Loucy (cell line): ENCODE results near the gene CXCL14.

ENCODE experiments used
- H2AFZ ChIP-seq: fragments of 200-600 bp; sonication (generic); 2 replicates; pipeline ENCODE4 v1.6.0; 2016; ENCODE audit warnings: antibody characterized with exemption, mild to moderate bottlenecking, low read length, moderate library complexity
- H3F3A ChIP-seq: fragments of 200-600 bp; 2 replicates; pipeline ENCODE4 v1.6.0; 2016; ENCODE audit warnings: antibody characterized with exemption, low read depth, mild to moderate bottlenecking
- H3K27me3 ChIP-seq: fragments of 200-600 bp; sonication (generic); 2 replicates; pipeline ENCODE4 v1.6.1; 2014; ENCODE audit warnings: low read length, mild to moderate bottlenecking; ENCODE audit not compliant: insufficient read depth, poor library complexity, severe bottlenecking
- H3K36me3 ChIP-seq: fragments of 200-600 bp; sonication (generic); 2 replicates; pipeline ENCODE4 v1.6.1; 2016; ENCODE audit warnings: low read length; ENCODE audit not compliant: insufficient read depth
- H3K4me1 ChIP-seq: fragments of 200-600 bp; sonication (generic); 2 replicates; pipeline ENCODE4 v1.5.1; 2014; ENCODE audit warnings: low read length, mild to moderate bottlenecking; ENCODE audit not compliant: insufficient read depth, poor library complexity, severe bottlenecking
- H3K4me2 ChIP-seq: fragments of 200-600 bp; sonication (generic); 2 replicates; pipeline ENCODE4 v1.6.0; 2014; ENCODE audit warnings: antibody characterized with exemption, low read length, low read depth, mild to moderate bottlenecking; ENCODE audit not compliant: poor library complexity, severe bottlenecking
- H3K4me3 ChIP-seq: fragments of 200-600 bp; sonication (generic); 2 replicates; pipeline ENCODE4 v1.5.1; 2014; ENCODE audit warnings: low read length, mild to moderate bottlenecking, mixed read lengths; ENCODE audit not compliant: poor library complexity, severe bottlenecking
- H3K79me2 ChIP-seq: fragments of 200-600 bp; sonication (generic); 2 replicates; pipeline ENCODE4 v1.6.1; 2014; ENCODE audit warnings: low read length; ENCODE audit not compliant: insufficient read depth
- H3K9ac ChIP-seq: fragments of 200-600 bp; sonication (generic); 2 replicates; pipeline ENCODE4 v1.6.0; 2014; ENCODE audit warnings: mild to moderate bottlenecking, low read depth, low read length, moderate library complexity; ENCODE audit not compliant: poor library complexity, severe bottlenecking
- H3K9me2 ChIP-seq: fragments of 200-600 bp; sonication (generic); replicated peaks from 2 replicates; pipeline ENCODE4 v1.6.1; 2016; ENCODE audit warnings: low read depth, low read length, mixed read lengths
- H3K9me3 ChIP-seq: fragments of 200-600 bp; sonication (generic); 2 replicates; pipeline ENCODE4 v1.6.1; 2014; ENCODE audit warnings: mild to moderate bottlenecking, antibody characterized with exemption, low read length, low read depth; ENCODE audit not compliant: insufficient read depth
- H4K20me1 ChIP-seq: fragments of 200-600 bp; sonication (generic); 2 replicates; pipeline ENCODE4 v1.6.0; 2014; ENCODE audit warnings: antibody characterized with exemption, low read length, mild to moderate bottlenecking; ENCODE audit not compliant: insufficient read depth, poor library complexity, severe bottlenecking
- EZH2phosphoT487 ChIP-seq: fragments of 200-600 bp; IDR thresholded peaks from 2 replicates; pipeline ENCODE4 v1.6.1; 2018; ENCODE audit warnings: antibody characterized with exemption, mild to moderate bottlenecking, moderate library complexity, borderline replicate concordance
- TF ChIP-seq, protein P1 (sequence below): fragments of 200-600 bp; sonication (generic); conservative IDR thresholded peaks from 2 replicates; pipeline ENCODE4 v1.5.1; 2014; ENCODE audit warnings: mild to moderate bottlenecking, antibody characterized with exemption, low read length

CXCL14 gene

DNA sequence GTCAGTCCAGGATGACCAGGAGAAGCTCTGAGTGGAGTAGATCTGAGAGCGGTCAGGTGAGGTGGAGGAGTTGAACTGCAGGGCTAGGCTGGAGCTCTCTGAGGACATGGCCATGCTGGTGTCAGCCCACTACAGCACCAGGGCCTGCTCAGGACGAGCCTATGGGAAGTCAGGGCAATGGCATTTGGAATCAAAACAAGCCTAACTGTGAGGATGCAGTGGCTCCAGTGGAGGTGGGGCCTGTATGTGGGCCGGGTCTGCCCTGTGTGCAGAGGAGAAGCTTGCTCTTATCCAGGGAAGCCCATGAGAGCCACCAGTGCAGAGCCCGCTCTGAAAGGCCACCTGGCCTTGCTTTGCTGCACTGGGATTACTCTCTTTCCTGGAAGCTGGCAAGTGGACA lies 11.1 kb downstream of the CXCL14 start:
- Histone ChIP-seq H3K9ac (no peak overlapping the region), H3K4me1 (peaks cover 6% of the 10 kb centered on the region), H3K79me2 (no peaks in the 10 kb centered on the region), H3K36me3 (no peaks in the 10 kb centered on the region), H3K9me2 (no peaks in the 10 kb centered on the region), H3K4me2 (no peak overlapping the region), H3K9me3 (no peaks in the 10 kb centered on the region), H2AFZ (peak overlapping the region; percentile 39; the same call in 1 of the 2 replicates), H3K27me3 (no peaks in the 10 kb centered on the region), H4K20me1 (no peaks in the 10 kb centered on the region), H3K4me3 (no peak overlapping the region), H3F3A (no peaks in the 10 kb centered on the region)
- no peak for TF ChIP-seq EZH2phosphoT487
- TF ChIP-seq, protein P1, sequence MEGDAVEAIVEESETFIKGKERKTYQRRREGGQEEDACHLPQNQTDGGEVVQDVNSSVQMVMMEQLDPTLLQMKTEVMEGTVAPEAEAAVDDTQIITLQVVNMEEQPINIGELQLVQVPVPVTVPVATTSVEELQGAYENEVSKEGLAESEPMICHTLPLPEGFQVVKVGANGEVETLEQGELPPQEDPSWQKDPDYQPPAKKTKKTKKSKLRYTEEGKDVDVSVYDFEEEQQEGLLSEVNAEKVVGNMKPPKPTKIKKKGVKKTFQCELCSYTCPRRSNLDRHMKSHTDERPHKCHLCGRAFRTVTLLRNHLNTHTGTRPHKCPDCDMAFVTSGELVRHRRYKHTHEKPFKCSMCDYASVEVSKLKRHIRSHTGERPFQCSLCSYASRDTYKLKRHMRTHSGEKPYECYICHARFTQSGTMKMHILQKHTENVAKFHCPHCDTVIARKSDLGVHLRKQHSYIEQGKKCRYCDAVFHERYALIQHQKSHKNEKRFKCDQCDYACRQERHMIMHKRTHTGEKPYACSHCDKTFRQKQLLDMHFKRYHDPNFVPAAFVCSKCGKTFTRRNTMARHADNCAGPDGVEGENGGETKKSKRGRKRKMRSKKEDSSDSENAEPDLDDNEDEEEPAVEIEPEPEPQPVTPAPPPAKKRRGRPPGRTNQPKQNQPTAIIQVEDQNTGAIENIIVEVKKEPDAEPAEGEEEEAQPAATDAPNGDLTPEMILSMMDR: no peak

DNA sequence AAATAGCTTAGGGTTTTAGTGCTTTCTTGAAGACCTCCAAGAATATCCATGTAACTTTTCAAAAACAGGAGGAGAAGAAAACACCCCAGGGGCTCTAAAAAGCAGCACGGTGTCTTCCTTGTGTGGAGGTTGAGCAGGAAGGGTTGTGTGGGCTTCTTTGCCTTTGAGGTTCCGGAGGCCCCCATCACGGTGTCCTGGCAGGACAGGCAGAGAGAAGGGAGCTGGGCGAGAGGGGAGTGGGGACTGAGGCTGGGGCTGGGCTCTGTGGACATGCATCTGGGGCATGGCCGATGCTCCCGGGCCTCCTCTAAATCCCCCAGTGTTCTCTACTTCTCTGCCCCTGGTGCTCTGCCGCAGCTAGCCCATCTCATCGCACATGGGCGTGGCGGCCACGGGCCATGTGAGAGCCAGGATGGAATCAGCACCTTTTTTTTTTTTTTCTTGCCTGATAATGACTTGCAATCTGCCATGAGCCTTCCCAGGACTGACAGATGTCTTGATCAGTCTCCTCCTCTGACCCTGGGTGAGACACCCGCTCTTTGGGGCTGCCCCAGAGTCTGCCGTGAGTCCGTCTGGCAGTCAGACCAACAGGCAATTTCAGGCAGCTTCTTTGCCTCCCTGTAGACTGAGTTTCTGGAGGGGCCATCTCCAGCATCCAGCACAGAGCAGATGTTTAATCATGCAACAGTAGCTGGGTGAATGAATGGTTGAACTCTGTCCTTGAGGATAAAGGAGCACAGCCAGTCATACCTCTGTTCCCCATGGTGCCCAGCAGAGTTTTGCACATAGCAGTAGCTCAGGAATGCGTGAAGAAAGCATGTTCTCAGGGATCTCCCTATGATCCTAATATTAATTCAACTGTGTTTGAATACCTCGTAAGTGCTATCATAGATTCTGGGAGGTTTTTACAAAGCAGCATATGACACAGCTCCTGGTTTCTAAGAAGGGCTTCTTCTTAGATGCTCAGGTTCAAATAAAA lies 12.1 kb downstream of the CXCL14 start:
- Histone ChIP-seq H3K27me3 (no peaks in the 10 kb centered on the region), H2AFZ (peak overlapping the region; percentile 60), H3F3A (no peaks in the 10 kb centered on the region), H3K9me2 (no peaks in the 10 kb centered on the region), H3K36me3 (no peaks in the 10 kb centered on the region), H3K9me3 (no peaks in the 10 kb centered on the region), H4K20me1 (no peaks in the 10 kb centered on the region), H3K9ac (no peak overlapping the region), H3K4me1 (no peaks in the 10 kb centered on the region), H3K4me3 (no peak overlapping the region), H3K4me2 (no peak overlapping the region), H3K79me2 (no peaks in the 10 kb centered on the region)
- no peak for TF ChIP-seq EZH2phosphoT487
- TF ChIP-seq, protein P1: no peak

DNA sequence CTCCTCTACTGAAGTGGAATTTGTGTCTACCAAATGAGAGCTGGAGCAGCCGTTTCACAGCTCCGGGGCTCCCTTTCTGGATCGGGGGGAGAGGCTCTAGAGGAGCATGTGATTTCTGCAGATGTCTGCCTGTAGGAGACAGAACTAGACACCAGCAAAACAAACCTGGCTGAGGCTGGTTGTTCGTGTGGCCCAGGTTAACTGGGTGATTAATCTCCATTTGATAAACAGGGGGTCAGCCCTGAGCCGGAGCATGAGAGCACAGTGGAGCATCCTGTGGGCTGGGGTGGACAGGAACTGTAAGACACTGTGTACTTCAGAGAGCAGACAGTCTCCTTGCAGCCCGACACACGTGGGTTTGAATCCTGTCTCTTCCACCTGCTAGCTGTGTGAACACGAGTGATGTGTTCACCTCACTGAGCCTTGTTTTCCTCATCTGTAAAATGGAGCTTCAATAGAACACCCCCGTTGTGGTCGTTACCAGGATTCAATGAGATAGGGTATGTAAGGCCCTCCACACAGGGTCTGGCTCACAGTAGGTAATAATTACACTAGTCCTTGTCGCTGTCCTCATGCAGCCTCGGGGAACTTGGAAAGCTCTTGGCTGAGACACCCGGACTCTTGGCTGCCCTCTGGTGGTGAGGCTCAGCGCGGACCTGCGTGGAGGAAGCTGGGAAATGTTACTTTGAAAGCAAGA lies 12.9 kb downstream of the CXCL14 start:
- H3K4me2 ChIP-seq: no peak overlapping the region
- no peaks in the 10 kb centered on the region for H3K36me3 ChIP-seq
- H3K4me1 ChIP-seq: no peaks in the 10 kb centered on the region
- TF ChIP-seq, protein P1: peak; percentile 98
- no peak for TF ChIP-seq EZH2phosphoT487
- peak overlapping the region; percentile 60 for H2AFZ ChIP-seq
- no peaks in the 10 kb centered on the region for H3K9me2 ChIP-seq
- H3F3A ChIP-seq: no peaks in the 10 kb centered on the region
- no peak overlapping the region for H3K9ac ChIP-seq
- no peaks in the 10 kb centered on the region for H3K79me2 ChIP-seq
- no peak overlapping the region for H3K4me3 ChIP-seq
- no peaks in the 10 kb centered on the region for H4K20me1 ChIP-seq
- no peaks in the 10 kb centered on the region for H3K9me3 ChIP-seq
- H3K27me3 ChIP-seq: no peaks in the 10 kb centered on the region
